Mesothelial cell of epicardium (in vitro differentiated cells): ENCODE results near the gene VEGFA. TPM values are rescaled to one million over a fixed set of nuclear protein-coding genes. Genes with fewer than 3 reads are reported as not detected.

Experiments used
- DNase-seq, 2 experiments: peaks; one replicate each; pipeline ENCODE4 v3.0.0; 2021; ENCODE audit warnings: low spot score in 2 of 2; ENCODE audit not compliant: unreplicated experiment in 2 of 2
- H3K27ac Mint-ChIP-seq: 2 replicates; pipeline ENCODE4 v1.8.0; 2021; ENCODE audit warnings: mixed read lengths
- H3K27me3 Mint-ChIP-seq: 2 replicates; pipeline ENCODE4 v1.8.0; 2021; ENCODE audit warnings: low read depth, mixed read lengths
- H3K36me3 Mint-ChIP-seq: 2 replicates; pipeline ENCODE4 v1.8.0; 2021; ENCODE audit warnings: mixed read lengths
- H3K4me1 Mint-ChIP-seq: 2 replicates; pipeline ENCODE4 v1.8.0; 2021; ENCODE audit warnings: mixed read lengths
- H3K4me3 Mint-ChIP-seq: 2 replicates; pipeline ENCODE4 v1.8.0; 2021; ENCODE audit warnings: mild to moderate bottlenecking, moderate library complexity, mixed read lengths
- H3K9me3 Mint-ChIP-seq: 2 replicates; pipeline ENCODE4 v1.8.0; 2021; ENCODE audit warnings: mixed read lengths
- CTCF ChIP-seq: fragments of 200-600 bp; sonication (generic); IDR thresholded peaks from one replicate; pipeline ENCODE4 v1.5.0; 2021; ENCODE audit warnings: antibody characterized with exemption; ENCODE audit not compliant: unreplicated experiment
- total RNA-seq: library from RNA; stranded (reverse); gene quantifications from 3 replicates; pipeline ENCODE4 v1.2.1, GENCODE V29; 2021

Gene VEGFA
- total RNA-seq, 1 donor from 2014 or later = 185 TPM

GRCh38 chr6:43804550-43805223, 34.7 kb downstream of the VEGFA start:
- Mint-ChIP-seq H3K27me3 (no peaks in the 10 kb centered on the region), H3K9me3 (no peaks in the 10 kb centered on the region), H3K4me1 (peaks cover 13% of the 10 kb centered on the region), H3K27ac (no peak overlapping the region), H3K4me3 (no peak overlapping the region), H3K36me3 (no peaks in the 10 kb centered on the region)
- TF ChIP-seq CTCF = no peak
- DNase-seq = no peak

GRCh38 chr6:43805699-43806042, 35.7 kb downstream of the VEGFA start:
- Mint-ChIP-seq H3K27me3 (no peaks in the 10 kb centered on the region), H3K4me3 (no peak overlapping the region)

DNA sequence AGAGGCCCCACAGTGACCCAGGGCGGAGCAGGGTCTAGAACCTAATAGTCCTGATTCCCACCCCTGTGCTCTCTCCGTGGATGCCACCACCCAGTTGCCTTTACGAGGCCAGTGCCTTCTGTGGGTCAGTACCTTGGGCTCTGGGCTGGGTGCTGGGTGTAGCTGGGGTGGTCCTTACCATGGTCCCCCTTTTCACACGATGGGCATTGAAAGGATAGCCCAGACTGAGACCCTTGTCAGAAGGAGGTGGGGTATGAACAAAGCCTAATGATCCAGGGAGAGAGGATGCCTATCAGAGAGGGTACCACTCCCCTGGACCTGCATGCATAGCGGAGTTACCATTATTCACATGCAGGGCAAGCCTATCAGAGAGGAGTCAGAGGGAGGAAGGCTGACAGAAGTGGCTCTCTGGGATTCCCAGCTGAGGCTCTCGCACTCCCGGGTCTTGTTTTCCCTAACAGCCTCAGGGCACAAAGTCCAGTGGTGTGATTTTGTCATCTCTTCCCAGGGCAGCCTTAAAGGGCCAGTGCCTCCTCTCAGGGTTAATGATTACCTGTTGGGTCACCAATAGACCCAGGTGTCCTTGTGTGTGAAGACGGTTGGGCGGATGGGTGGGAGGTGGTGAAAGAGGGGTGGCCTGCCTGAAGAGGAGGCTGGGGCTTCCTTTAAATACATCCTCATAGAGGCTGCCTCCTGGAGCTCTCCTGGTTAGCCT, 36.2 kb downstream of the VEGFA start:
- no peaks in the 10 kb centered on the region for H3K9me3 Mint-ChIP-seq
- H3K4me1 Mint-ChIP-seq = peaks cover 16% of the 10 kb centered on the region
- no peaks in the 10 kb centered on the region for H3K36me3 Mint-ChIP-seq
- no peak for TF ChIP-seq CTCF
- no peaks in the 10 kb centered on the region for H3K27me3 Mint-ChIP-seq
- no peak for DNase-seq
- H3K27ac Mint-ChIP-seq = no peak overlapping the region
- no peak overlapping the region for H3K4me3 Mint-ChIP-seq

More at GRCh38 chr6:43805699-43806042, 35.7 kb downstream of the VEGFA start:
- no peak for DNase-seq
- Mint-ChIP-seq H3K9me3 (no peaks in the 10 kb centered on the region), H3K36me3 (no peaks in the 10 kb centered on the region), H3K27ac (no peak overlapping the region), H3K4me1 (peaks cover 16% of the 10 kb centered on the region)
- no peak for TF ChIP-seq CTCF

DNA sequence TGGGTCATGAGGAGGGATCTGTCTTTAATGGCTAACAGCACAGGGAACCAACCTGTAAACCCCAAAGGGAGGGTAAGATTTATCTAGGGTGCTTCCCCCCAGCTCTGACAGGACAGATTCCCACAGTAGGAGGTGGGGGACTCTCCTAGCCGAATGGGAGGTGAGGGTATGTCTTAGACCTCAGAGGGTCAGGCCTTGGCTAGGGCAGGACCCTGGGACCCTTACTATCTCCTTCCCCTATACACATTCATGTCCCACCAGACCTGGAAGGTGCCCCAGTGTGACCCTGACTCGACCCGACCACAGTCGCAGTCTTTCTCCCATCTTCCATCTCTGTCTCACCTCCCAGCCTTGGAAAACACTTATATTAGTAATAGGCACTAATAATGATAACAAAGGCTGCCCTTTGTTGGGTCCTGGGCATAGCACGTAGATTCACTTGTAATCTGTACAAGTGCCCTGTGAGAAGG, 36.8 kb downstream of the VEGFA start:
- Mint-ChIP-seq H3K4me3 (no peak overlapping the region), H3K36me3 (no peaks in the 10 kb centered on the region), H3K9me3 (no peaks in the 10 kb centered on the region), H3K27ac (no peak overlapping the region), H3K27me3 (no peaks in the 10 kb centered on the region), H3K4me1 (peaks cover 14% of the 10 kb centered on the region)
- DNase-seq = no peak
- no peak for TF ChIP-seq CTCF

GRCh38 chr6:43807228-43808061, 37.4 kb downstream of the VEGFA start:
- H3K36me3 Mint-ChIP-seq = no peaks in the 10 kb centered on the region
- H3K4me3 Mint-ChIP-seq = no peak overlapping the region
- no peak overlapping the region for H3K27ac Mint-ChIP-seq
- TF ChIP-seq CTCF = no peak
- H3K4me1 Mint-ChIP-seq = peaks cover 10% of the 10 kb centered on the region
- H3K9me3 Mint-ChIP-seq = no peaks in the 10 kb centered on the region
- H3K27me3 Mint-ChIP-seq = no peaks in the 10 kb centered on the region
- DNase-seq = no peak
